ENCODE data around the gene CDHR3.

The CDHR3 gene

GRCh38 chr7:106070567-106071254 lies 107.6 kb downstream of the CDHR3 start:
- no peak for DNase-seq

- peak; percentile 47 for DNase-seq
Measured at GRCh38 chr7:106071356-106071998, 108.4 kb downstream of the CDHR3 start.

GRCh38 chr7:106071999-106072714 lies 109.1 kb downstream of the CDHR3 start:
- no peak for DNase-seq

GRCh38 chr7:106072715-106073091 lies 109.6 kb downstream of the CDHR3 start:
- no peak for DNase-seq

GRCh38 chr7:106073701-106074100 lies 110.6 kb downstream of the CDHR3 start:
- no peak for DNase-seq

GRCh38 chr7:106074257-106074656 lies 111.2 kb downstream of the CDHR3 start:
- no peak for DNase-seq

GRCh38 chr7:106075937-106076336 lies 112.9 kb downstream of the CDHR3 start:
- no peak for DNase-seq

- no peak for DNase-seq
Measured at GRCh38 chr7:106076537-106076936, 113.5 kb downstream of the CDHR3 start.

GRCh38 chr7:106080300-106080987 lies 117.4 kb downstream of the CDHR3 start:
- DNase-seq = no peak

- DNase-seq = no peak
Measured at GRCh38 chr7:106082087-106082854, 119.2 kb downstream of the CDHR3 start.
